K562 (cell line): ENCODE measurements around the gene TBX6. TPM values are rescaled to one million over a fixed set of nuclear protein-coding genes. Genes with fewer than 3 reads are reported as not detected.

Experiments used
- ATAC-seq: fragments of 200-7000 bp; cut with Tn5 transposase; 3 replicates; pipeline ENCODE4 v1.9.1; 2020; ENCODE audit warnings: moderate library complexity
- BruUV-seq: library from RNA; stranded (reverse); fragments of 400-500 nt; replicated peaks from 2 replicates; lab custom pipeline; 2021; lab: Mats Ljungman, UMichigan
- CTCF ChIA-PET: fragments of 300-600 bp; formaldehyde crosslinking; extraction: SDS; loops from one replicate; lab custom pipeline; 2021; ENCODE audit warnings: low intra/inter-chr PET ratio; lab: Yijun Ruan, JAX
- POLR2A ChIA-PET: fragments of 300-600, 350-650 bp; sonication (Branson Sonifier 250); formaldehyde crosslinking; extraction: SDS; loops from one replicate; lab custom pipeline; 2021; ENCODE audit warnings: antibody characterized with exemption, inconsistent platforms; lab: Yijun Ruan, JAX
- DNase-seq, 4 experiments: peaks; one replicate each; pipeline versions ENCODE4 v3.0.0 to v3.0.0-alpha.2; 2011 to 2018; ENCODE audit warnings: low spot score in 3 of 4, mixed read lengths in 3 of 4; ENCODE audit errors: extremely low read depth in 1 of 4
- FAIRE-seq: peaks from 2 replicates; lab custom pipeline; 2011; peaks lifted over from hg19 to GRCh38; lab: Jason Lieb, UNC
- H2AFZ ChIP-seq: 2 replicates; pipeline ENCODE4 v1.6.0; 2011; ENCODE audit warnings: low read depth, low read length, control low read depth, inconsistent platforms
- H3K27ac ChIP-seq: fragments of 200-600 bp; 3 replicates; pipeline ENCODE4 v1.8.0; 2011; ENCODE audit warnings: low read depth, mild to moderate bottlenecking, control low read depth, inconsistent platforms, low read length, moderate library complexity, mixed read lengths; ENCODE audit errors: extremely low read depth
- H3K27me3 ChIP-seq, 2 experiments: fragments of 300-600 bp in 1 of 2; 2 replicates in 1 of 2; 3 replicates in 1 of 2; pipeline versions ENCODE4 v1.6.0 to v1.8.0; 2011; ENCODE audit warnings: inconsistent platforms in 2 of 2, low read length in 2 of 2, mild to moderate bottlenecking in 1 of 2, mixed read lengths in 1 of 2, moderate library complexity in 1 of 2; ENCODE audit not compliant: control insufficient read depth in 2 of 2, insufficient read depth in 2 of 2
- H3K36me3 ChIP-seq: fragments of 300-600 bp; 3 replicates; pipeline ENCODE4 v1.8.0; 2011; ENCODE audit warnings: mild to moderate bottlenecking, low read length, inconsistent platforms; ENCODE audit not compliant: control insufficient read depth, insufficient read depth
- H3K4me1 ChIP-seq, 2 experiments: fragments of 200-600 bp in 1 of 2; replicated peaks in 1 of 2; 2 replicates in 1 of 2; 3 replicates in 1 of 2; pipeline versions ENCODE4 v1.5.1 to v1.8.0; 2011; ENCODE audit warnings: inconsistent platforms in 2 of 2, low read length in 2 of 2, mild to moderate bottlenecking in 1 of 2, mixed read lengths in 1 of 2, moderate library complexity in 1 of 2; ENCODE audit not compliant: control insufficient read depth in 2 of 2, insufficient read depth in 2 of 2
- H3K4me2 ChIP-seq: 2 replicates; pipeline ENCODE4 v1.6.1; 2011; ENCODE audit warnings: low read length, control low read depth, inconsistent platforms, mixed read lengths; ENCODE audit not compliant: insufficient read depth
- H3K4me3 ChIP-seq: fragments of 200-600 bp; sonication (generic), shearing (Covaris generic); 2 replicates; pipeline ENCODE4 v1.5.1; 2016; ENCODE audit warnings: control low read depth, inconsistent platforms
- H3K79me2 ChIP-seq: fragments of 200-600 bp; 3 replicates; pipeline ENCODE4 v1.8.0; 2011; ENCODE audit warnings: low read length, inconsistent platforms; ENCODE audit not compliant: control insufficient read depth, insufficient read depth
- H3K9ac ChIP-seq, 2 experiments: 2 replicates each; pipeline versions ENCODE4 v1.6.0 to v1.6.1; 2011; ENCODE audit warnings: low read depth in 2 of 2, low read length in 2 of 2, control low read depth in 1 of 2, inconsistent platforms in 1 of 2, mild to moderate bottlenecking in 1 of 2, mixed read lengths in 1 of 2; ENCODE audit not compliant: insufficient read depth in 1 of 2
- H3K9me1 ChIP-seq: one replicate; pipeline ENCODE4 v1.6.0; 2011; ENCODE audit warnings: inconsistent platforms, mild to moderate bottlenecking, low read length, moderate library complexity; ENCODE audit not compliant: control insufficient read depth, insufficient read depth
- H3K9me3 ChIP-seq: replicated peaks from 2 replicates; pipeline ENCODE4 v1.5.1; 2011; ENCODE audit warnings: low read depth, low read length, inconsistent platforms; ENCODE audit not compliant: control insufficient read depth, insufficient read depth
- H4K20me1 ChIP-seq: replicated peaks from 2 replicates; pipeline ENCODE4 v1.6.1; 2011; ENCODE audit warnings: low read length, inconsistent platforms, mixed read lengths; ENCODE audit not compliant: control insufficient read depth, insufficient read depth
- NR2C1 ChIP-seq, 2 experiments: fragments of 450-650 bp; IDR thresholded peaks; 2 replicates each; pipeline ENCODE4 v1.6.1; 2017; ENCODE audit warnings: mild to moderate bottlenecking in 2 of 2, antibody characterized with exemption in 1 of 2, inconsistent platforms in 1 of 2, missing compliant biosample characterization in 1 of 2, missing genetic modification characterization in 1 of 2
- ZNF124 ChIP-seq: sonication (generic); formaldehyde crosslinking; IDR thresholded peaks from 2 replicates; pipeline ENCODE4 v1.8.1; 2022; ENCODE audit warnings: missing genetic modification reagents
- ZNF766 ChIP-seq: fragments of 200-800 bp; sonication (Bioruptor generic); conservative IDR thresholded peaks from 2 replicates; pipeline ENCODE4 v1.6.1; 2016; ENCODE audit warnings: missing genetic modification characterization, missing compliant biosample characterization
- WGBS: fragments of 100-300 bp; shearing (Covaris generic); methylation state at CpG from one replicate; pipeline ENCODE4 v1.1.6; 2016; ENCODE audit warnings: low coverage, mixed read lengths; ENCODE audit not compliant: insufficient coverage; ENCODE audit errors: missing lambda C conversion rate; 5-methylcytosine and 5-hydroxymethylcytosine counted together
- in situ Hi-C: fragments of 300-500 bp; cut with MboI; formaldehyde crosslinking; loops from 4 replicates; pipeline ENCODE4 v1.15.0; 2018; ENCODE audit warnings: inconsistent platforms, mixed read lengths
- intact Hi-C: fragments of 100-400 bp; cut with micrococcal nuclease; formaldehyde crosslinking; loops from 2 replicates; pipeline ENCODE4 v1.14.2; 2022
- polyA plus RNA-seq, 8 experiments: library from polyadenylated mRNA; depleted of rRNA in 4 of 8; stranded (reverse) in 5 of 8; unstranded in 3 of 8; fragments of >200 nt; fragmentation: Nextera tagmentation in 2 of 8; fragmentation: Illumina TruSeq in 1 of 8; extraction: Ambion mirVana in 2 of 8; extraction: Trizol in 1 of 8; gene quantifications; 2 replicates each; pipeline versions ENCODE4 v1.2.1 to v1.2.3, GENCODE V29; 2011 to 2014; ENCODE audit warnings: inconsistent platforms in 1 of 8, missing spikeins in 1 of 8
- total RNA-seq, 7 experiments: library from RNA; depleted of rRNA in 6 of 7; stranded (reverse); fragments of >200 nt in 6 of 7; fragmentation: Illumina TruSeq in 2 of 7; extraction: Trizol in 2 of 7; gene quantifications; 2 replicates each; pipeline versions ENCODE4 v1.2.1 to v1.2.3, GENCODE V29; 2011 to 2021; ENCODE audit warnings: low replicate concordance in 1 of 7
- TF ChIP-seq, protein P1 (sequence below): fragments of 250-450 bp; sonication (Bioruptor Pico); IDR thresholded peaks from 2 replicates; pipeline ENCODE4 v1.4.0; 2020; ENCODE audit warnings: mild to moderate bottlenecking, moderate library complexity, borderline replicate concordance

The TBX6 gene
- total and polyA plus RNA-seq, 9 of the 15 experiments (the other 6 are each of a cell fraction or from before 2014, with no cell fraction given): 0.07 to 0.58 (median 0.11) TPM; not detected in 2

DNA sequence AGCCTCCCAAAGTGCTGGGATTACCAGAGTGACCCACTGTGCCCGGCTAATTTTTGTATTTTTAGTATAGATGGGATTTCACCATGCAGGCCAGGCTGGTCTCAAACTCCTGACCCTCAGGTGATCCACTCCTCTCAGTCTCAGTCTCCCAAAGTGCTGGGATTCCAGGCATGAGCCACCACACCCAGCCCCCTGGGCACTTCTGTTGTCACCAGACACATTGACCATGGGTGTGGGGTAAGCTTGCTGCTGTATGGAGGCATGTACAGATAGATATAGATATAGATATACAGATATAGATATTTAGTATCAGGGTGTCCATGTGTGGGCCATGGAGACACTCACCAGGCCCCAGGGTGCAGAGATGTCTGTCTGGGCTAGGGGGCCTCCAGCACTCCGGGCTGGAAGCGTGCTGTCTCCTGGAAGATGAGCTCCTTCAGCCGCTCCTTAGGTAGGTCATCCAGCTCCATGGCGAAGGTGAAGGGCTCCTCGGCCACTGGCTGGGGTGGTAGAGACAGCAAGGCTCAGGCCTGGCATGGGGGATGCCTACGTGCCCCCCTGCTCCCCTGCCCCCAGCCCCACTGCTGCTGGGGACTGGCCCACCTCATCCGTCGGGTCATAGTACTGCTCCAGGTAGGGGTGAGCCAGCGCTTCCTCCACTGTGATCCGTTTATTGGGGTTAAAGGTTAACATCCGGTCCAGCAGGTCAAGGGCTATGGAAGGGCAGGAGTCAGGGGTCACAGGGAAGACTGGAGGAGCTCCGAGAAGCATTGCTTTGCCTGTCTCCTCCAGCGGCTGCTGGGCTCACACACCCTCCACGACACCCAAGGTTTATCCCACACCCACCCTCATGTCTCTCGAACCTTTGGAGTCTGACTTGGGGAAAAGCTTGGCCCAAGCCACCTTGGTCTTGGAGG lies 24.8 kb upstream of the TBX6 start:
- peaks cover 6% of the 10 kb centered on the region for H3K9me1 ChIP-seq
- in situ Hi-C loops: no loop called here
- WGBS: 81% methylated on average over 15 of the region's 16 CpGs
- H3K27me3 ChIP-seq: no peaks in the 10 kb centered on the region
- no peak for FAIRE-seq
- H3K27ac ChIP-seq: no peak overlapping the region
- no peak overlapping the region for H3K4me2 ChIP-seq
- BruUV-seq: no TSS peak
- H3K9me3 ChIP-seq: no peaks in the 10 kb centered on the region
- intact Hi-C loops: no loop called here
- ChIA-PET POLR2A (interaction anchor here (0.5 to 1.1 kb wide), 4 partner anchors 12 to 72 kb away, joined by 3 to 4 read pairs (median 3); no protein-coding TSS in a partner anchor), CTCF (no interaction called here)
- H3K4me3 ChIP-seq: no peak overlapping the region
- H3K9ac ChIP-seq: 0 out of 4 replicates have a peak overlapping the region, but pooled peaks of 1 of the 2 experiments have one; percentile 32
- no peak for TF ChIP-seq ZNF124
- peak; percentile 54; the same call in 1 of the 2 replicates for TF ChIP-seq NR2C1 (IDR thresholded peaks at IDR 0.05)
- TF ChIP-seq NR2C1 (tag; IDR thresholded peaks at IDR 0.05): peak; percentile 63
- TF ChIP-seq, protein P1, sequence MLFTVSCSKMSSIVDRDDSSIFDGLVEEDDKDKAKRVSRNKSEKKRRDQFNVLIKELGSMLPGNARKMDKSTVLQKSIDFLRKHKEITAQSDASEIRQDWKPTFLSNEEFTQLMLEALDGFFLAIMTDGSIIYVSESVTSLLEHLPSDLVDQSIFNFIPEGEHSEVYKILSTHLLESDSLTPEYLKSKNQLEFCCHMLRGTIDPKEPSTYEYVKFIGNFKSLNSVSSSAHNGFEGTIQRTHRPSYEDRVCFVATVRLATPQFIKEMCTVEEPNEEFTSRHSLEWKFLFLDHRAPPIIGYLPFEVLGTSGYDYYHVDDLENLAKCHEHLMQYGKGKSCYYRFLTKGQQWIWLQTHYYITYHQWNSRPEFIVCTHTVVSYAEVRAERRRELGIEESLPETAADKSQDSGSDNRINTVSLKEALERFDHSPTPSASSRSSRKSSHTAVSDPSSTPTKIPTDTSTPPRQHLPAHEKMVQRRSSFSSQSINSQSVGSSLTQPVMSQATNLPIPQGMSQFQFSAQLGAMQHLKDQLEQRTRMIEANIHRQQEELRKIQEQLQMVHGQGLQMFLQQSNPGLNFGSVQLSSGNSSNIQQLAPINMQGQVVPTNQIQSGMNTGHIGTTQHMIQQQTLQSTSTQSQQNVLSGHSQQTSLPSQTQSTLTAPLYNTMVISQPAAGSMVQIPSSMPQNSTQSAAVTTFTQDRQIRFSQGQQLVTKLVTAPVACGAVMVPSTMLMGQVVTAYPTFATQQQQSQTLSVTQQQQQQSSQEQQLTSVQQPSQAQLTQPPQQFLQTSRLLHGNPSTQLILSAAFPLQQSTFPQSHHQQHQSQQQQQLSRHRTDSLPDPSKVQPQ (CRISPR knock-in tag): no peak
- TF ChIP-seq ZNF766 (CRISPR knock-in tag): no peak
- H3K36me3 ChIP-seq: peaks cover 16% of the 10 kb centered on the region; the same call in 1 of the 3 replicates
- DNase-seq: no peak
- no peaks in the 10 kb centered on the region for H3K79me2 ChIP-seq
- no peak overlapping the region for H2AFZ ChIP-seq
- no peaks in the 10 kb centered on the region for H4K20me1 ChIP-seq
- H3K4me1 ChIP-seq: peaks cover 13 to 34% of the 10 kb centered on the region in 2 experiments; a peak in 4 of 5 replicates
- ATAC-seq: no peak
